Measurements from ENCODE around the gene HOXA4.

- no peak for TF ChIP-seq CTCF (conservative IDR thresholded peaks at IDR 0.05)
- no peak for TF ChIP-seq ZFX (IDR thresholded peaks at IDR 0.05)
Observed at GRCh38 chr7:27105301-27106031, 25.1 kb downstream of the HOXA4 start.
